HG03064 (cell line): Measurements from ENCODE around the gene HCN2.

Experiments
- ATAC-seq: cut with Tn5 transposase; IDR thresholded peaks from one replicate; pipeline ENCODE4 v1.9.1; 2021; ENCODE audit warnings: low read depth; ENCODE audit not compliant: unreplicated experiment

HCN2 gene

DNA sequence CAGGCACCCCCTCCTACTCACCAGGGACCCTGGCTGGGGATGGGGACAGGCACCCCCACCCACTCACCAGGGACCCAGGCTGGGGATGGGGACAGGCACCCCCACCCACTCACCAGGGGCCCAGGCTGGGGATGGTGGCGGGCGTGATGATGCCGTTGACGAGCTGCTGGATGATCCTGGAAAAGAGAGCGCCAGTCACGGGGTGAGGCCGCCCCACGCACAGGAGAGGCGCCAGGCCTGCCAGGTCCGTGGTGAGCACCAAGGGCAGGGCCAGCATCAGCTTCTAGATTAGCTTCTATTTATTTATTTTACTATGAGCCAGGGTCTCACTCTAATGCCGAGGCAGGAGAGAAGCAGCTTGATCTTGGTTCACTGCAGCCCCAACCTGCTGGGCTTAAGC is 60.4 kb downstream of the HCN2 start:
- ATAC-seq: no peak

DNA sequence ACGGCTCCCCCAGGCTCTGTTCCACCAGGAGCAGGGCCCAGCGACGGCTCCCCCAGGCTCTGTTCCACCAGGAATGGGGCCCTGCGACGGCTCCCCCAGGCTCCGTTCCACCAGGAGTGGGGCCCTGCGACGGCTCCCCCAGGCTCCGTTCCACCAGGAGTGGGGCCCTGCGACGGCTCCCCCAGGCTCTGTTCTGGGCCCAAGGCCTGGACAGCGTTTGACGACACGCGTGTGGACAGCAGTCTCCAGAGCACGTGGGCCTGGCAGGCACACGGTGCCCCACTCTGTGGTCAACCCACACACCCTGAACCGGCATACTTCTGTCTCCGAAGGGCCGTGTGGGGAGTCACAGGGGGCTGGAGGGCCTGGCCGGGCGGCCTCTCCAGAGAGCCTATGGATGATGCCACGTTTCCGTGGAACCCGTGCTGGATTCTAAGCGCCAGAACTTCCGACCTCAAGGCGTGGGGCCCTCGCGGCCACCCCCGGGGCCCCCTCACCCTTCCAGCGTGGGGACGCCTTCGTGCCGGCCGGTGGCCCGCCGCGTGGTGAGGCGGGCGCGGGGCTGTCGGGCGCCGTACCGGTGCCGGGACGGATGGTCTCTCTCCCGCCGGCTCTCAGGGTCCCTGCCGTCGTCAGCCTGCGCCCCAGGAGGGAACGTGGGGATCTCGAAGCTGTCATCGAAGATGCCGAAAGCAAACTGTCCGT is 61.6 kb downstream of the HCN2 start:
- ATAC-seq: no peak

DNA sequence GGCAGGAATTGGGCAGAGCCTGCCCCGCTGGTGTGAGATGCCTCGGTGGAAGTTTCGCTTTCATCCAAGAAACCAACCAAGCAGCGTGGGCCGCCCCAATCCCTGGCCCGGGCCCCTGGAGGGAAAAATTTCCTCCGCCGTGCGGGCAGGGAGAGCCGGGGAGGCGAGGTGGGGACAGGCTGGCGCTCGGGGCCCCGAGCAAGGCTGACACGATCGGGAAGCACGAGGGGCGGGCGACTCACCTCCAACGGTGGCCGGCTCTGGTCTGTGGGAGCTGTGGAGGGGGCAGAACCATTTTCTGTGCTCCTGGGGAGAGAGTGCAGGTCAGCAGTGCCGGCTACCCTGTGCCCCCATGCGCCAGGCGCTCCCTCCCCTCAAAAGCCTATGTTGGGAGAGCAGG is 62.3 kb downstream of the HCN2 start:
- ATAC-seq: no peak

DNA sequence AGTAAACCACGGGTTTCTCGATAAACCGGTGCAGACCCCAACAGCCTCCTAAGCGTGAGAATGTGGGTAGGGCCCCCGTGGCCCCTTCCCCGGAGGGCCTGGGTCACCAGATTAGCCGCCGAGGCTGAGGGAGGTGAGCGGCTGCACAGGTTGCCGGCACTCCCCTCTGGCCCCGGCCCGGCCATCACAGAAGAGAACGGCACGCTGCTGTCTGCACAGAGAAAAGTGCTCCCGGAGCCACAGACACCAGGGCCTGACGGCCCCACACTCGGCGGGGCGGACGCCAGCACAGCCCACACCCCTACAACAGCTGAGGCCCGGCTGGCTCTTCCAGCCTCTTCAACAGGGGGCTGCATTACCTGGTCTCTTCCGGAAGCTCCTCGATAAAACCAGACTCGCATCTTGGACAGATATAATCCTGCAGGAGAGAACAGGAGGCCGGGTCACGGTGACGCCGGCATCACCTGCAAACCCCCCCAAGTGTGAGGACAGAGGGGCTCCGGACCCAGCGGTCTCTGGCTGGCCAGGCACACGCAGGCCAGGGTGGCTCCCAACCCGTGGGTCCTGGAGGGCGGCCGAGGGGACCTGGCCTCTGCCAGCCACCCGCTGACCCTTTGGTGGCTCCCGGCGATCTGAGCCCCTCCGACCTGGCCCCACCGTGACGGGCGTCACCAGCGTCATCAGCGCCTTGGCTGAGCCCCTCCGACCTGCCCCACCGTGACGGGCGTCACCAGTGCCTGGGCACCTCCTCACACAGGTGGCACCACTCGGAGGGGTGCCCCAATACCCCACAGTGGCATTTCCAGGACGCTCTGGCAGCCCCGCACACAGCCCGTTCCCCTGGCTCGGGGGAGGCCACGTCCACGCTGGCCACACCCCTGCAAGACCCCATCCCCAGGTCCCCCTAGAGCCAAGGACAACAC is 63.0 kb downstream of the HCN2 start:
- ATAC-seq: no peak

- no peak for ATAC-seq
These were observed 63.7 kb downstream of the HCN2 start for GRCh38 chr19:653425-653824.

- ATAC-seq: no peak
These were observed 66.0 kb downstream of the HCN2 start for GRCh38 chr19:655691-656090.

DNA sequence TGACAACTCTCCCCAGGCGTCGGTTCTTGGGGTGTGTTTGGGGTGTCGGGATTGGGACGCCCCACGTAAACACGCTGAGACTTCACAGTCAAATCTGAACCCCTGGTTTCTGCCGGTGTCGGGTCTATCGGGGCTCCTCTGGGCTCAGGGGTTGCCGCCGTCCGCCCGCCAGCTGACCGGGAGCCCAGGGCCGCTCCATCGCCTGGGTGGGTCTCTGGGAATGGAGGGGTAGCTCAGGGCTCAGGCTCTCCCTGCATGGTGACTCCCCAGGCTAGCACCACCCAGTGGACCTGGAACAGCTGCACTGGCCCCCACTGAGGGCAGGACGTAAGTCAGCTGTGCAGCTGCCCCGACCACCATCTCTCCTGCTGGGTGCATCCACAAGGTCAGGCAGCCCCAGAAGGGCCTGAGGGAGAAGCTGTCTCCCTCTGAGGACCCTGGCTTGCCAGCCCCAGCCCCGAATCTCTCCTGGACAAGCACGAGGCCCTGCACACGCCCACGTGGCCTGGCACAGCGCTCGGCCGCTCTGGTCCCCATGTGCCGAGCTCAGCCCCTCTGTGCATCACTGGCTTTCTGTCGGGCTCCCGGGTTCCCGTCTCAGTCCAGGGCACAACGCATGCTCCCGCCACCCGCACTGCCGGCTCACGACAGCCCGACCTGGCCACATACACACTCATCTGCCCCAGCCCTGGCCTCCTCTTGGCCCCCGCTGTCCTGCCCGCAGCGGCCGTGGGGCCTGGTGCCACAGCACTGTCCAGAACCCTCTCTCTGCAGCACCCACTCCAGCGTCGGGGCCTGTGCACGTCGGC is 67.3 kb downstream of the HCN2 start:
- ATAC-seq: no peak

- no peak for ATAC-seq
These were observed 67.9 kb downstream of the HCN2 start for GRCh38 chr19:657611-658010.

- no peak for ATAC-seq
These were observed 68.6 kb downstream of the HCN2 start for GRCh38 chr19:658059-658839.

DNA sequence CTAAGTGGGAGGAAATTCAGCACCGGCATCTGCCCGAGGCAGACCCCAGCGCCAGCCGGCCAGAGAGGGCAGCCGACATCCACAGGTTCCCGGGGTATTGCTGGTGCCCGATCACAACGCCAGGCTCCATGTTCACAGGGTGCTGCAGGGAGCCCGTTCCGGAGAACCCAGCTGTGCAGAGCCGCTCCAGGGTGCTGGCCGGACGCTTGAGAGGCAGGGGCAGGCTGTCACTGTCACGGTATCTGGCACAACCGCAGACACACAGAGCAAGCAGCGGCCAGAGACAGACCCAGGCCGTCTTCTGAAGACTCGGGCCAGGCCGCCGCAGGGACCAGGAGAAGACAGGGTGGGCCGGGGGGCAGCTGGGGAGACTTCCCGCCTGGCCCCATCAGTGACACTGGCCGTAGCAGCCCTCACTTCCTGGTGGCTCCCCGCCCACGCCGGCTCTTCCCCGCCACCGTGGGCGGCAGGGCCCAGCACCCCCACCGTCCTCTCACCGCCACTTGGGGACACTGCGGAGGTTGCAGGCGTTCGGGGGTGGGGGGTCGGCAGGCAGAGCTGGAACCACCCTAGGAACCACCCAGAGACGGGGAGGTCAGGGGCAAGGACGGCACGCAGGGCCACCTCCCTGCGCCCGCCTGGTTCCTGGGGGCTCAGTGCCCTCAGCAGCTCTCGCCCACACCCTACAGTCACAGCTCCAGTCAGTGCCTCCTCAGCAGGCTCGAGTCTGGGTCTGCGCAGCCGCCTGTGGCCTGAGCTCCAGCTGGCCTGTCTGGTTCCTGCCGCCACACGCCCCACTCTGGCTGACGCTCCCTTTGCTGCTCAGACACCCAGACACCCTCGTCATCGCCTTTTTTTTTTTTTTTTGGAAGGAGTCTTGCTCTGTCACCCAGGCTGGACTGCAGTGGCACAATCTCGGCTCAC is 69.5 kb downstream of the HCN2 start:
- no peak for ATAC-seq

- no peak for ATAC-seq
These were observed 71.2 kb downstream of the HCN2 start for GRCh38 chr19:660793-661426.

DNA sequence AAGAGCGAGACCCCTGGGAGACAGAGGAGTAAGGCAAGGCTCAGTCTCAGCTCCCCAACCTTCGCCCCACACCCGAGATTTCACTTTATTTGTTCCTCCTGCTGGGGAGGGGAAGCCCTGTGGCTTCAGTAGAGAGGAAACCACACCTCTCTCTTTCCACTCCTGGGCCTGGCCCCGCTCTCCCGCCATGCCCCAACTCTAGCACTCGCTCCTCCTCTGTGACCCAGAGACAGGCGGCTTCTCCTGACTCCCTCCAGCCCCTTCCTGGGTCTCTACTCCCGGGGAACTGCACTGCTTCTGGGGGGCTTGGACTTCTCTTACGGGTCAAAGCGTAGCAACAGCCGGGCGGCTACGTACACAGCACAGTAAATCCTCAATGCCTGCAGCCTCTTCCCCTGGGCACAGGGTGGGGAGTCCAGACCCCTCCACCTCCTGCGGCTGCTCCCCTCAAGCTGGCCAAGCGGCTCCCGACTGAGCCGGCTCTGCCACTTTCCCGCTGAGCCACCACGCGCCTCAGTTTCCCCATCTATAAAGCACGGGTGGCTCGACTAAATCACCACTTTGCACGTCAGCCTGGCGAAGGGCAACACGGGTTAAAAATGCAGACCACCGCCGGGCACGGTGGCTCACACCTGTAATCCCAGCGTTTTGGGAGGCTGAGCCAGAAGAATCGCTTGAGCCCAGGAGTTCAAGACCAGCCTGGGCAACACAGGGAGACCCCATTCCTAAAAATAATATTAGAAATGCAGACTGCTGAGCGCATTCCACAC is 71.9 kb downstream of the HCN2 start:
- no peak for ATAC-seq

GRCh38 chr19:662207-662961 is 72.7 kb downstream of the HCN2 start:
- ATAC-seq: no peak

- ATAC-seq: no peak
These were observed 73.4 kb downstream of the HCN2 start, which contains the start of gene RNF126 for GRCh38 chr19:662962-663681. TSS of gene RNF126 (minus strand) at chr19:663214. CDS start at chr19:663121, 93 bp downstream.

GRCh38 chr19:663682-664117 is 74.0 kb downstream of the HCN2 start:
- no peak for ATAC-seq

DNA sequence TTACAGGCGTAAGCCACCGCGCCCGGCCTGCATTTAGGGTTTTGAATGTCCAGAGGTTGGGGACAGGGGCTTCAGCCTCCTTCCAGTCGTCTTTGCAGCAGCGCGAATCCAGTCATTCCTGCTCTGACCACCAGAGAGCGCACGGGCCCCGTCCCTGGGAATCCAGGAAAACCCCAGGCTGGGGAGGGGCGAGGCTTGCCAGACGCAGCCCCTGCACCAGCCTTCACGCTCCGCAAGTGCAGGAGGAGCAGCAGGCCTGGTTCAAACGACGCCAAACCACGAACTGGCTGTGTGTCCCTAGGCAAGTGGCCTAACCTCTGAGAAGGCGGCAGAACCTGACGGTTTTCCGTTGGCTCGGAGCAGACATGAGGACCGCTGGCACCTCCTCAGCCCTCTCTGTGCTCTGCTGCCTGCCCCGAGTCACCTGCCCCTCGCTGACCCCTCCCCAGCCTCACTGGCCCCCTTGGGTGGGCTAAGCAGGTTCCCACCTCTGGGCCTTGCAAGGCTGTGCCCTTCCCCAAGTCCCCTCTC is 75.3 kb downstream of the HCN2 start:
- ATAC-seq: no peak
